Esophagus muscularis mucosa (tissue), 4 donors: ENCODE results near the gene HARBI1. TPM values are rescaled to one million over a fixed set of nuclear protein-coding genes. Genes with fewer than 3 reads are reported as not detected.

Experiments
- DNase-seq: peaks from one replicate; pipeline ENCODE4 v3.0.0-alpha.2; 2017; ENCODE audit errors: extremely low spot score
- H3K27ac ChIP-seq, 4 donors: fragments of 200-600 bp; sonication (generic); replicated peaks in 1 of 4; 1 replicate in 3 of 4; 2 replicates in 1 of 4; pipeline ENCODE4 v1.5.1; 2016 to 2019; ENCODE audit warnings: mild to moderate bottlenecking in 1 of 4
- H3K27me3 ChIP-seq, 4 donors: fragments of 200-600 bp; sonication (generic); one replicate each; pipeline versions ENCODE4 v1.5.1 to v1.6.0; 2016 to 2019
- H3K36me3 ChIP-seq, 4 donors: fragments of 200-600 bp; sonication (generic); one replicate each; pipeline ENCODE4 v1.5.1; 2016 to 2019
- H3K4me1 ChIP-seq, 4 donors: fragments of 200-600 bp; sonication (generic); one replicate each; pipeline ENCODE4 v1.5.1; 2016 to 2019
- H3K4me3 ChIP-seq, 4 donors: fragments of 200-600 bp; sonication (generic); 1 replicate in 2 of 4; 2 replicates in 2 of 4; pipeline ENCODE4 v1.5.1; 2016 to 2019; ENCODE audit warnings: mild to moderate bottlenecking in 4 of 4, moderate library complexity in 1 of 4
- H3K9me3 ChIP-seq, 4 donors: fragments of 200-600 bp; sonication (generic); 1 replicate in 3 of 4; 2 replicates in 1 of 4; pipeline ENCODE4 v1.5.1; 2016 to 2019
- CTCF ChIP-seq, 3 experiments: fragments of 200-600 bp in 2 of 3; fragments of 450-650 bp in 1 of 3; sonication (generic) in 2 of 3; IDR thresholded peaks; one replicate each; pipeline ENCODE4 v1.5.1; 2017 to 2019; ENCODE audit warnings: antibody characterized with exemption in 3 of 3, mild to moderate bottlenecking in 2 of 3, moderate library complexity in 1 of 3
- EP300 ChIP-seq: sonication (generic); formaldehyde crosslinking; IDR thresholded peaks from one replicate; pipeline ENCODE4 v1.6.1; 2017; ENCODE audit warnings: antibody characterized with exemption
- POLR2A ChIP-seq: fragments of 450-650 bp; IDR thresholded peaks from one replicate; pipeline ENCODE4 v1.6.1; 2017; ENCODE audit warnings: antibody characterized with exemption, moderate library complexity, mild to moderate bottlenecking, low read depth
- POLR2AphosphoS5 ChIP-seq, 2 donors: sonication (generic); formaldehyde crosslinking; IDR thresholded peaks; one replicate each; pipeline ENCODE4 v1.6.1; 2017; ENCODE audit warnings: antibody characterized with exemption in 2 of 2
- WGBS: methylation state at CpG from one replicate; pipeline ENCODE4 v1.1.5; 2018; 5-methylcytosine and 5-hydroxymethylcytosine counted together
- intact Hi-C: fragments of 100-400 bp; cut with DNase I; formaldehyde crosslinking; loops from one replicate; pipeline ENCODE4 v1.15.1; 2023
- total RNA-seq, 4 donors: library from RNA; depleted of rRNA; stranded (reverse); fragments of >200 nt; gene quantifications; one replicate each; pipeline versions ENCODE4 v1.1.0 to v1.2.1, GENCODE V29; 2016

Gene HARBI1
- total RNA-seq: 1 to 10 TPM; 2.5 to 3.3 (median 3.0) TPM

GRCh38 chr11:46617134-46617971 is at the start of gene HARBI1, which contains the start of gene ATG13:
HARBI1 (minus strand) TSS chr11:46617227; CDS start chr11:46616237, 990 bp downstream.
ATG13 (plus strand) TSS chr11:46617553; CDS start chr11:46644292, 26,739 bp downstream.
- no peak for TF ChIP-seq EP300
- peak; percentile 84 to 92 (median 88) for TF ChIP-seq CTCF (IDR thresholded peaks at IDR 0.05)
- TF ChIP-seq POLR2AphosphoS5 (IDR thresholded peaks at IDR 0.05): peak; percentile 65 to 75
- TF ChIP-seq POLR2A: peak; percentile 40
- Histone ChIP-seq H3K27me3 (no peaks in the 10 kb centered on the region), H3K27ac (peak within 1 kb of the TSS; percentile 90 to 97 (median 96)), H3K9me3 (no peaks in the 10 kb centered on the region), H3K4me1 (peaks cover 18 to 65% (median 57%) of the 10 kb centered on the region in 4 donors), H3K36me3 (peaks cover 0 to 27% (median 19%) of the 10 kb centered on the region in 4 donors), H3K4me3 (peak within 1 kb of the TSS; percentile 66 to 92 (median 86))
- WGBS: 0% methylated on average over 53 of the region's 72 CpGs
- peak; percentile 96 for DNase-seq
- intact Hi-C loops: loop anchor here (2.0 kb wide), 1 partner anchor 227 kb away; the partner anchor contains the start of gene CHRM4

- DNase-seq: no peak
- Histone ChIP-seq H3K4me1 (peaks cover 32 to 46% (median 34%) of the 10 kb centered on the region in 4 donors), H3K27ac (peak overlapping the region; percentile 59 to 70 (median 66)), H3K9me3 (no peaks in the 10 kb centered on the region), H3K27me3 (no peaks in the 10 kb centered on the region), H3K36me3 (peaks cover 54 to 100% (median 89%) of the 10 kb centered on the region in 4 donors), H3K4me3 (no peak overlapping the region)
- 45% methylated on average over 5 of the region's 5 CpGs for WGBS
- no peak for TF ChIP-seq POLR2AphosphoS5 (IDR thresholded peaks at IDR 0.05)
- no peak for TF ChIP-seq POLR2A
- no peak for TF ChIP-seq EP300
- no peak for TF ChIP-seq CTCF (IDR thresholded peaks at IDR 0.05)
- intact Hi-C loops: no loop called here
Measured at GRCh38 chr11:46666516-46666915, 49.5 kb upstream of the HARBI1 start.

- WGBS: 100% methylated on average over 1 of the region's 1 CpG
- TF ChIP-seq POLR2AphosphoS5 (IDR thresholded peaks at IDR 0.05) (no peak), POLR2A (no peak), EP300 (no peak), CTCF (IDR thresholded peaks at IDR 0.05) (no peak)
- H3K4me3 ChIP-seq: no peak overlapping the region
- no peak for DNase-seq
- H3K9me3 ChIP-seq: no peaks in the 10 kb centered on the region
- no peaks in the 10 kb centered on the region for H3K27me3 ChIP-seq
- intact Hi-C loops: no loop called here
- peak overlapping the region; percentile 39 to 70 (median 62) for H3K27ac ChIP-seq
- peaks cover 32 to 46% (median 34%) of the 10 kb centered on the region in 4 donors for H3K4me1 ChIP-seq
- H3K36me3 ChIP-seq: peaks cover 46 to 100% (median 86%) of the 10 kb centered on the region in 4 donors
Measured at GRCh38 chr11:46665356-46665755, 48.3 kb upstream of the HARBI1 start.

GRCh38 chr11:46664612-46665011 is 47.6 kb upstream of the HARBI1 start:
- H3K27me3 ChIP-seq: no peaks in the 10 kb centered on the region
- peak overlapping the region; percentile 39 to 70 (median 62) for H3K27ac ChIP-seq
- peaks cover 44 to 100% (median 85%) of the 10 kb centered on the region in 4 donors for H3K36me3 ChIP-seq
- intact Hi-C loops: no loop called here
- no peak for DNase-seq
- TF ChIP-seq EP300 (no peak), CTCF (IDR thresholded peaks at IDR 0.05) (no peak), POLR2A (no peak)
- H3K4me1 ChIP-seq: peaks cover 31 to 42% (median 34%) of the 10 kb centered on the region in 4 donors
- no peaks in the 10 kb centered on the region for H3K9me3 ChIP-seq
- 72% methylated on average over 6 of the region's 6 CpGs for WGBS
- no peak overlapping the region for H3K4me3 ChIP-seq
